ENCODE measurements around the gene SOX5. TPM values are rescaled to one million over a fixed set of nuclear protein-coding genes. Genes with fewer than 3 reads are reported as not detected.

The SOX5 gene
- total RNA-seq, 1 donor: 12.8 TPM

DNA sequence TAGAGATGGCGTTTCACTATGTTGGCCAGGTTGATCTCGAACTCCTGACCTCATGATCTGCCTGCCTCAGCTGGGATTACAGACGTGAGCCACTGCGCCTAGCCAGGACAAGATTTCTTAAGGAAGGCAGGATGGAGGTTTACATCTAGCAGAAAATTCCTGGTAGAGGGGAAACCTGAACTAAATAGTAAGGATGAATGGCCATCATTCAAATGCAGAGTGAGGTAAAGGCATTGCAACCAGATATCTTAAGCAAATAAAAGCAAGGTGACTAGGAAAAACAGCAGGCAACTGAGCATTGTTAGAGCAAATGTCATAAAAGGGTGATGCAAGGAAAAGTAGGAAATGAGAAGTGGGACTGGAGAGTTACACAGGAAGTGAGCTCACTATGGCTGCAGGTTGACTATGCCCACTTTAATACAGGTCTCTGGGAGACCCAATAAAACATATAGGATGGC is 133.0 kb downstream of the SOX5 start:
- TF ChIP-seq, protein P1, sequence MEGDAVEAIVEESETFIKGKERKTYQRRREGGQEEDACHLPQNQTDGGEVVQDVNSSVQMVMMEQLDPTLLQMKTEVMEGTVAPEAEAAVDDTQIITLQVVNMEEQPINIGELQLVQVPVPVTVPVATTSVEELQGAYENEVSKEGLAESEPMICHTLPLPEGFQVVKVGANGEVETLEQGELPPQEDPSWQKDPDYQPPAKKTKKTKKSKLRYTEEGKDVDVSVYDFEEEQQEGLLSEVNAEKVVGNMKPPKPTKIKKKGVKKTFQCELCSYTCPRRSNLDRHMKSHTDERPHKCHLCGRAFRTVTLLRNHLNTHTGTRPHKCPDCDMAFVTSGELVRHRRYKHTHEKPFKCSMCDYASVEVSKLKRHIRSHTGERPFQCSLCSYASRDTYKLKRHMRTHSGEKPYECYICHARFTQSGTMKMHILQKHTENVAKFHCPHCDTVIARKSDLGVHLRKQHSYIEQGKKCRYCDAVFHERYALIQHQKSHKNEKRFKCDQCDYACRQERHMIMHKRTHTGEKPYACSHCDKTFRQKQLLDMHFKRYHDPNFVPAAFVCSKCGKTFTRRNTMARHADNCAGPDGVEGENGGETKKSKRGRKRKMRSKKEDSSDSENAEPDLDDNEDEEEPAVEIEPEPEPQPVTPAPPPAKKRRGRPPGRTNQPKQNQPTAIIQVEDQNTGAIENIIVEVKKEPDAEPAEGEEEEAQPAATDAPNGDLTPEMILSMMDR (IDR thresholded peaks at IDR 0.05; ENCODE audit: insufficient read depth, low read length): no peak
- no peak overlapping the region for H3K4me3 ChIP-seq (ENCODE audit: low read depth, low read length)
- no peak for DNase-seq (ENCODE audit: low read depth)

DNA sequence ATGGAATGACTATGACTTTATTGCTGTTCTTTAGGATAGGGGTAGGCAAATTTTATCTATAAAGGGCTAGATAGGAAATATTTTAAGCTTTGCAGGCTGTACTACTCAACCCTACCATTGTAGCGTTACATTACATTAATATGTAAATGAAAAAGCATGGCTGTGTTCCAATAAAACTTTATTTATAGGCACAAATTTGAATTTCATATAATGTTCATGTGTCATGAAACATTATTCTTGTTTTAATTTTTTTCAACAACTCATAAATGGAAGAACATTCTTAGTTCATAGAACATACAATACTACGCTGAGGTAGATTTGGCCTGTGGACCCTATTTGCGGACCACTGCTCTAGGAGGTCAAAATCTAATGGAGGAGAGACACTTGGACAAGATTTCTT is 133.7 kb downstream of the SOX5 start:
- H3K4me3 ChIP-seq (ENCODE audit: low read depth, low read length): no peak overlapping the region
- TF ChIP-seq, protein P1 (IDR thresholded peaks at IDR 0.05; ENCODE audit: insufficient read depth, low read length): no peak
- no peak for DNase-seq (ENCODE audit: low read depth)

DNA sequence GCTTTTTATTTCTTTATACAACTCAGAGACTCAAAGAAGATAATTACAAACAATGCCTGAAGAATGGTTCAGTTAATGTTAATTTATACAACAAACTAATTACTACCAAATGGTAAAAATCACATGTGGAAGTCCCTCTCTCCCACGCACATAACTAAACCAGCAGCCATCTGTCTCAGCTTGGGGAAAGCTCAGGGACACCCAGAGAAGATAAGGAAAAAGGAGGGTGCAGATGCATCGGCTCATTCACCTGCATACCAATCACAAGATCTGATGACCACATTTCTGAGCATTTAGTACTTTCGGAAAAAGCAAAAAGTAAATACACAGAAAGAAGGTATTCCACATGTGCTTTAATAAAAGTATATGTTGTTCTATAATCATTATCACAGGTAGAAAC is 136.3 kb downstream of the SOX5 start:
- TF ChIP-seq, protein P1 (IDR thresholded peaks at IDR 0.05; ENCODE audit: insufficient read depth, low read length): no peak
- DNase-seq (ENCODE audit: low read depth): no peak
- no peak overlapping the region for H3K4me3 ChIP-seq (ENCODE audit: low read depth, low read length)

DNA sequence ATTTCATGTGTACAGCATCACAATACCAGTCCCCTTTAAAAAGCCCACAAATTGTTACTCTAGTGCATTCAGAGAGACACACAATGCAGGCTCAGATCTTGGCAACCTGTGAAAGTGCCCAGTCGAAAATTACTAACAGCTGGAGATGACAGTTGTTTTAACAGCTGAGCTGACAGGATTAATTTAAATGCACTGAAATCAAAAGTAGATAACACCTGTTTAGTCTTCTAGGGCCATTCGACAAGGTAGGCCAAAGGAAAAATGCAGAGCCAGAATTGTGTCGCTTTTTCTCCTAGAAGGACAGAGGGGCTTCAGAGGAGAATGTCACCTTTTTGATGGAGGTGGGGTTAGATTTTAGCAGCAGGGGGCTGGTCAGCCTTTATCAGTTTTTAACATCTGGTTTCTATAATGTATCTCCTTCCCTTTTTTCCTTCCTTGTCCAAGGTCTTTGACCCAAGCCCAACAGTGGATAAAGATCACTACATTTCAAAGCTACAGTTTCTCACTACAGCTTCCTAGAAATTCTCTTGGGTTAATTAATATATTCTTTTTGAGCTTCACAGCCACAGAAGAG is 139.1 kb downstream of the SOX5 start:
- TF ChIP-seq, protein P1 (IDR thresholded peaks at IDR 0.05; ENCODE audit: insufficient read depth, low read length): no peak
- no peak for DNase-seq (ENCODE audit: low read depth)
- no peak overlapping the region for H3K4me3 ChIP-seq (ENCODE audit: low read depth, low read length)

DNA sequence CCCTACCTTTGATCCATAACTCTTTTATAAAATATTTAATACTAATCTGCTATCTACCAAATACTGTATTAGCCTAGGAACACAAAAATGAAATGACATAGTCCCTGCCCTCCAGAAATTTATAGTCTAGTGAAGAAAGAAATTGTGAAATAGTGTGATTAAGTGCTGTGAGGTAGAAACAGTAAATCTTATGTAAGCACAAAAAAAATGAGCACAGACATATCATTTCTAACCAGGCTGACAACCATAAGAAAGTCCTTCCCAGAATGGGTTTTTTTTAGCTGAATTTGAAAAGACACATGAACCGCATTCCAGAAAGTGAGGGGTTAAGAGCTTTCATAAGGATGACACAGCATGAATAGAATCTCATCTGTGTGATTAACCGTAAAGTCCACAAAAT is 145.9 kb downstream of the SOX5 start:
- DNase-seq (ENCODE audit: low read depth): no peak
- TF ChIP-seq, protein P1 (IDR thresholded peaks at IDR 0.05; ENCODE audit: insufficient read depth, low read length): no peak
- no peak overlapping the region for H3K4me3 ChIP-seq (ENCODE audit: low read depth, low read length)

DNA sequence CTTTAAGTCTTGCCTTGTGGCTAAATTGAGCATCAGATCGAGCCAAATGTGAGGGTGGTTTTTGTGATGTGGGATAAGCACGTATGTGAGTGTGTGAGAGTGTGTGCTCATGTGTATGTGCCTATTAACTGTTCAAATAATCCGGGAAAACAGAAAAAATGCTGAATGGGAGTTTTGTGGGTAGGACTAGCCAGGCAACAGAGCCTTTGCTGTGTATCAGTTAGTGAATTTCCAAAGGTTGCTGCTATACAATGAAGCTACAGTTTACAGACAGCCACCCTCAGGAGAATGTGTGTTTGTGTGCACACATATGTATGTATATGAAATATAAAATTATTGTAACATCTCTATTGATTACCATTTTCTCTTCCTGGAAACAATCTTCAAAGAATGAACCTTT is 154.0 kb downstream of the SOX5 start:
- TF ChIP-seq, protein P1 (IDR thresholded peaks at IDR 0.05; ENCODE audit: insufficient read depth, low read length): no peak
- no peak overlapping the region for H3K4me3 ChIP-seq (ENCODE audit: low read depth, low read length)
- DNase-seq (ENCODE audit: low read depth): no peak

DNA sequence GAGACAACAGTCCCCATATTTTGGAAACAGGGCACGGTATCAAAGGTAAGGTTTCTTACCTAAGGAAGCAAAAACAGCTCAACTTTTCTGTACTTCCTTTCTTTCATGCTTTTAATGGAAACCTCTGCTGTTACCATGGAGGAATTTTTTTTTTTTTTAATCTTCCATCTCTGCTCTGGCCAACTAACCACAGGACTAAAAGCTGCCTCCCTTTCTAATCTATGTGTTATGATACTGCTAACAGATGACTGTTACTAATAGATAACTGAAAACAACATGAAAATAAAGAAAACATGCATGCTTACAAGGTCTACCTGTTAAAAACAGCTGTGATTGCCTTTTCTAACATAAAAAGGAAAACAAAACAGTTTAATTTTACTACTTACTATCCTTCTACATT is 168.4 kb downstream of the SOX5 start:
- TF ChIP-seq, protein P1 (IDR thresholded peaks at IDR 0.05; ENCODE audit: insufficient read depth, low read length): no peak
- no peak overlapping the region for H3K4me3 ChIP-seq (ENCODE audit: low read depth, low read length)
- DNase-seq (ENCODE audit: low read depth): no peak
